Measurements from ENCODE around the gene APEH. TPM values are rescaled to one million over a fixed set of nuclear protein-coding genes. Genes with fewer than 3 reads are reported as not detected.

APEH gene
- total RNA-seq, 4 donors from 2014 or later: 92.2 to 219 (median 185) TPM

- no peak overlapping the region for H3K4me3 ChIP-seq (replicated peaks in 1 of 3)
- TF ChIP-seq, protein P1, sequence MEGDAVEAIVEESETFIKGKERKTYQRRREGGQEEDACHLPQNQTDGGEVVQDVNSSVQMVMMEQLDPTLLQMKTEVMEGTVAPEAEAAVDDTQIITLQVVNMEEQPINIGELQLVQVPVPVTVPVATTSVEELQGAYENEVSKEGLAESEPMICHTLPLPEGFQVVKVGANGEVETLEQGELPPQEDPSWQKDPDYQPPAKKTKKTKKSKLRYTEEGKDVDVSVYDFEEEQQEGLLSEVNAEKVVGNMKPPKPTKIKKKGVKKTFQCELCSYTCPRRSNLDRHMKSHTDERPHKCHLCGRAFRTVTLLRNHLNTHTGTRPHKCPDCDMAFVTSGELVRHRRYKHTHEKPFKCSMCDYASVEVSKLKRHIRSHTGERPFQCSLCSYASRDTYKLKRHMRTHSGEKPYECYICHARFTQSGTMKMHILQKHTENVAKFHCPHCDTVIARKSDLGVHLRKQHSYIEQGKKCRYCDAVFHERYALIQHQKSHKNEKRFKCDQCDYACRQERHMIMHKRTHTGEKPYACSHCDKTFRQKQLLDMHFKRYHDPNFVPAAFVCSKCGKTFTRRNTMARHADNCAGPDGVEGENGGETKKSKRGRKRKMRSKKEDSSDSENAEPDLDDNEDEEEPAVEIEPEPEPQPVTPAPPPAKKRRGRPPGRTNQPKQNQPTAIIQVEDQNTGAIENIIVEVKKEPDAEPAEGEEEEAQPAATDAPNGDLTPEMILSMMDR (IDR thresholded peaks at IDR 0.05): no peak
- TF ChIP-seq POLR2A (IDR thresholded peaks at IDR 0.05): no peak
- no peaks in the 10 kb centered on the region for H3K27me3 ChIP-seq
- intact Hi-C loops (cut with DNase I): loop anchor here (10.0 kb wide), 1 partner anchor 202 kb away; the partner anchor contains the start of gene MST1R
- no peak for DNase-seq
- 90 to 97% methylated on average over 9 to 11 of the region's 11 CpGs for WGBS, 2 donors
- H3K27ac ChIP-seq: no peak overlapping the region
- H3K36me3 ChIP-seq: peaks cover 12 to 39% of the 10 kb centered on the region in 2 donors
- no peaks in the 10 kb centered on the region for H3K4me1 ChIP-seq
- no peaks in the 10 kb centered on the region for H3K9me3 ChIP-seq
Measured at GRCh38 chr3:49702672-49703071, 28.5 kb downstream of the APEH start.

- TF ChIP-seq POLR2A (IDR thresholded peaks at IDR 0.05): no peak
- TF ChIP-seq, protein P1 (IDR thresholded peaks at IDR 0.05): peak in 5 of 6 experiments; percentile 60 to 79 (median 68)
- Histone ChIP-seq H3K4me1 (no peaks in the 10 kb centered on the region), H3K36me3 (peaks cover 12 to 32% of the 10 kb centered on the region in 2 donors), H3K9me3 (no peaks in the 10 kb centered on the region), H3K4me3 (replicated peaks in 1 of 3) (no peak overlapping the region), H3K27ac (no peak overlapping the region), H3K27me3 (no peaks in the 10 kb centered on the region)
- peak; percentile 62 to 64 for DNase-seq
- 59 to 100% methylated on average over 3 to 9 of the region's 14 CpGs for WGBS, 2 donors
- intact Hi-C loops (cut with DNase I): loop anchor here (10.0 kb wide), 1 partner anchor 201 kb away; the partner anchor contains the start of gene MST1R
Measured at GRCh38 chr3:49703443-49703927, 29.3 kb downstream of the APEH start.

- Histone ChIP-seq H3K9me3 (no peaks in the 10 kb centered on the region), H3K36me3 (peaks cover 12 to 32% of the 10 kb centered on the region in 2 donors), H3K27ac (no peak overlapping the region), H3K27me3 (no peaks in the 10 kb centered on the region), H3K4me1 (no peaks in the 10 kb centered on the region), H3K4me3 (replicated peaks in 1 of 3) (no peak overlapping the region)
- DNase-seq: no peak
- intact Hi-C loops (cut with DNase I): loop anchor here (10.0 kb wide), 1 partner anchor 201 kb away; the partner anchor contains the start of gene MST1R
- WGBS, 2 donors: 92 to 97% methylated on average over 7 of the region's 7 CpGs
- TF ChIP-seq, protein P1 (IDR thresholded peaks at IDR 0.05): no peak
- TF ChIP-seq POLR2A (IDR thresholded peaks at IDR 0.05): no peak
Measured at GRCh38 chr3:49703956-49704355, 29.8 kb downstream of the APEH start.

DNA sequence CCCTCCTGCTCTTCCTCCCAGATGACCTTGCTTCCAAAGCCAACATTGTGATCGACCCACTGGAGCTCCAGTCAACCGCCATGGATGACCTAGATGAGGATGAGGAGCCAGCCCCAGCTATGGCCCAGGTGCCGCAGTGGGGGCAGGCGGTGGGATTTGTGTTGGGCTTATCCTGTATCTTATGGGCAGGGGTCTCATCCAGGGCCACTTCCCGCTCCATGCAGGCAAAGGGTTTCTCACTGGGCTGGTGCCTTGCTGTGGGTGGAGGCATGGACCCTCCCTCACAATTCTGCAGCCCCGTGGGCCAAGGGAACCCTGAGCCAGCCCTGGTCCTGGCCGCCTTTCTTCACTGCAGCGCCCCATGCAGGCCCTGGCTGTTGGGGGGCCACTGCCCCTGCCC, 30.5 kb downstream of the APEH start:
- WGBS, 2 donors: 95 to 97% methylated on average over 5 to 7 of the region's 8 CpGs

More for the DNA sequence above, 30.5 kb downstream of the APEH start:
- DNase-seq: no peak
- Histone ChIP-seq H3K4me3 (replicated peaks in 1 of 3) (no peak overlapping the region), H3K9me3 (no peaks in the 10 kb centered on the region), H3K4me1 (no peaks in the 10 kb centered on the region), H3K27ac (no peak overlapping the region), H3K27me3 (no peaks in the 10 kb centered on the region), H3K36me3 (peaks cover 12 to 32% of the 10 kb centered on the region in 2 donors)
- intact Hi-C loops (cut with DNase I): loop anchor here (5.0 to 10.0 kb wide), 2 partner anchors 138 to 200 kb away; partner anchors contain the start of gene MST1R
- TF ChIP-seq, protein P1 (IDR thresholded peaks at IDR 0.05): no peak
- no peak for TF ChIP-seq POLR2A (IDR thresholded peaks at IDR 0.05)
